LNCaP clone FGC (cell line): ENCODE measurements around the gene PLPP1.

Source experiments
- DNase-seq: peaks from one replicate; pipeline ENCODE4 v3.0.0-alpha.2; 2011; ENCODE audit warnings: low read depth
- H3K4me3 ChIP-seq: 2 replicates; pipeline ENCODE4 v1.5.1; 2011; ENCODE audit warnings: mild to moderate bottlenecking, low read depth, low read length, control low read depth
- CTCF ChIP-seq: IDR thresholded peaks from 2 replicates; pipeline ENCODE4 v1.5.1; 2012; ENCODE audit warnings: mild to moderate bottlenecking; ENCODE audit not compliant: control insufficient read depth, insufficient read depth; ENCODE audit errors: extremely low read depth

PLPP1 gene

GRCh38 chr5:55445791-55446190 is 89.0 kb downstream of the PLPP1 start:
- no peak for DNase-seq
- TF ChIP-seq CTCF: no peak
- H3K4me3 ChIP-seq: no peak overlapping the region

- no peak for DNase-seq
- no peak for TF ChIP-seq CTCF
- no peak overlapping the region for H3K4me3 ChIP-seq
Measured at GRCh38 chr5:55441954-55442353, 92.8 kb downstream of the PLPP1 start.

- no peak overlapping the region for H3K4me3 ChIP-seq
- no peak for DNase-seq
- no peak for TF ChIP-seq CTCF
Measured at GRCh38 chr5:55441107-55441771, 93.5 kb downstream of the PLPP1 start.

- no peak overlapping the region for H3K4me3 ChIP-seq
- no peak for TF ChIP-seq CTCF
- no peak for DNase-seq
Measured at GRCh38 chr5:55440188-55440646, 94.5 kb downstream of the PLPP1 start.

- TF ChIP-seq CTCF: no peak
- no peak overlapping the region for H3K4me3 ChIP-seq
- DNase-seq: no peak
Measured at GRCh38 chr5:55438998-55439397, 95.8 kb downstream of the PLPP1 start.

GRCh38 chr5:55437859-55438206 is 96.9 kb downstream of the PLPP1 start:
- DNase-seq: no peak
- H3K4me3 ChIP-seq: no peak overlapping the region
- TF ChIP-seq CTCF: no peak

- H3K4me3 ChIP-seq: no peak overlapping the region
- no peak for DNase-seq
- TF ChIP-seq CTCF: no peak
Measured at GRCh38 chr5:55437452-55437851, 97.3 kb downstream of the PLPP1 start.
